Globus pallidus (tissue), 1 donor: ENCODE data around the gene TMEM244.
"Not testable (repeated sequence)": the region's sequence is repeated elsewhere in the genome, so short reads cannot be mapped to it uniquely, and the experiment has no call there.

Experiments used
- DNase-seq: peaks from one replicate; pipeline ENCODE4 v3.0.0-alpha.2; 2015; ENCODE audit warnings: low spot score

The TMEM244 gene

DNA sequence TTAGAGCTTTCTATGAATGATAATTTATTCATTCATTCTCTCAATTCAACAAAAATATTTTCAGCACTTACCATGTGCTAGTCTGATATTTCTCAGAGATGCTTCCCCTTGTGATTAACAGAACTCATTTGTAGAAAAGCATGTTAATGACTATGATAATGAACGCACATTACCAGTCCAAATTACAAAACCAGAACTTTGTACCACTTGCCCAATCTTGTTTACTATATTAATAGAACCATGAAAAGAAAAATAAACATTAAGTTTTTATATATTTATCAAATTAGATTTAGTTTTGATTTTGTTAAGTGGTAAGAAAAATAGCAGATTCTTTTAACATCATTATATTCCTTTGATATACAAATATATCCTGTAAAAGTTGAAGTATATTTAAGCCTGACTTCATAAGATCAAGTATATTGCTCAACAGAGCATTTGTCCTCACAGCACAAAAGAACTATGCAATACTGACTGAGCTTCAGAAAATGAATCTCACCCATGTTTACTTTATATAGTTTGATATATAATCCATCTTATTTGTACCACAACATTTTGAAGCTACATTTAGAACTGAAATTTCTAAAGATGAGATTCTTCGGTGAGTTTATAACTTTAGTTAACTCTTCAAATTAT is 48.9 kb downstream of the TMEM244 start:
- no peak for DNase-seq

DNA sequence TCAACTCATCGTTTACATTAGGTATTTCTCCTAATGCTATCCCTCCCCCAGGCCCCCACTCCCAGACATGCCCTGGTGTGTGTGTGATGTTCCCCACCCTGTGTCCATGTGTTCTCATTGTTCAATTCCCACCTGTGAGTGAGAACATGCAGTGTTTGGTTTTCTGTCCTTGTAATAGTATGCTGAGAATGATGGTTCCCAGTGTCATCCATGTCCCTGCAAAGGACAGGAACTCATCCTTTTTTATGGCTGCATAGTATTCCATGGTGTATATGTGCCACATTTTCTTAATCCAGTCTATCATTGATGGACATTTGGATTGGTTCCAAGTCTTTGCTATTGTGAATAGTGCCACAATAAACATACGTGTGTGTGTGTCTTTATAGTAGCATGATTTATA is 54.0 kb downstream of the TMEM244 start:
- not testable (repeated sequence) for DNase-seq

DNA sequence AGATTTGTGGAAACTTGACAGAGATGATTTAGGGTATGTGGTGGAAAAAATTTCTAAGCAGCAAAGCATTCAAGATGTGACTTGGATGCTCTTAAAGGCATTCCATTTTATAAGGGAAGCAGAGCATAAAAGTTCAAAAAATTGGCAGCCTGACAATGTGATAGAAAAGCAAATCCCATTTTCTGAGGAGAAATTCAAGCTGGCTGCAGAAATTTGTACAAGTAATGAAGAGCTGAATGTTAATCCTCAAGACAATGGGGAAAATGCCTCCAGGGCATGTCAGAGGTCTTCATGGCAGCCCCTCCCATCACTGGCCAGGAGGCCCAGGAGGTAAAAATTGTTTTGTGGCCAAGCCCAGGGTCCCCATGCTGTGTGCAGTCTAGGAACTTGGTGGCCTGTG is 58.2 kb downstream of the TMEM244 start:
- DNase-seq = not testable (repeated sequence)

DNA sequence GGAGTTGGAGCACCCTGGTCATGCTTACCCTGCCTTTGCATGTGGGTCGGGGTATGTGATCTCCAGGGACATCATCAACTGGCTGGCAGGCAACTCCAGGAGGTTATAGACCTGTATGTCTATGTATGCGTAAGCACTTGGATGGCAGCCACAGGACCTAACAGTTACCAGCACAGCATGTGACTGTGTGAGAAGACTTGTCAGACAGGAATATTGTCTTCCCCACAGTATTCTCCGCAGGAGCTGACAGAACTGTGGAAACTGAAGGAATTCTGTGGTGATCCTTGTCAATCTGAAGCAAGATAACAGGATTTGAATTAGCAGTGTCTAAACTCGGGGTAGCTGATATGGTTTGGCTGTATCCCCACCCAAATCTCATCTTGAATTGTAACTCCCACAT is 59.2 kb downstream of the TMEM244 start:
- no peak for DNase-seq

DNA sequence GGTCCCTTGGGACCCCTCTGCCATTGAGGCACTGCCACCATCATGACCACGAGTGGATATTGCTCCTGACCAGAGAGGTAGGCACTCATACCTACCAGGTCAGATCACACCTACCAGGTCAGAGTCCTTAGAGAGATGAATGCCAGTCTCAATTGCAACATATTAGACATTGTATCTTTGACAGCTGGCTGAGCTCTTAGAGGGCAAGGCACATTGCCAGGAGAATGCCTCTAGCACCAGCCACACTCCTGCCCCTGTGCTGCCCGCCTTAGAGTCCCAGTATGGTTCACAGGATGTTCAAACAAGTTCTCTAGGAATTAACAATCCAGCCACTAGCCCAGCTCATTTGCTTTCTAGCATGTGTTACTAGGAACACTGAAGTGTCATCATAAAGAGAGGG is 65.9 kb downstream of the TMEM244 start:
- no peak for DNase-seq

DNA sequence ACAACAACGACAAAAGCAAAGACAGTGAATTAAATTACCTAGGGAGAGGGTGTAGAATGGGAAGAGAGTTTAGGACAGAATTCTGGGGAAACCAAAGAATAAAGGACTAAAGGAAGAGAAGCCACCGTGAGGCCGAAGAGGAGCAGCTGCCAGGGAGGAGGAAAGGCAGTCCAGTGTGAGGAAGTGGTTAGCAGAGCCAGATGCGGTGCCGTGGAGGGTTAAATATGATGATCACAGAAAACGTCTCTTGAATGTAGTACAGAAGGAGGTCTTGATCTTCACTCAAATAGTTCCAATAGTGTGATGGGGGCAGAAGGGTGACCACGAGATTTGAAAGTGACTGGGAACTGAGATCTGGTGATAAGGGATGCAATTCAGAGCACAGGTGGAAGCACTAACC is 67.7 kb downstream of the TMEM244 start:
- DNase-seq = no peak

- DNase-seq = no peak
Observed at GRCh38 chr6:129792049-129792448, 69.1 kb downstream of the TMEM244 start.

DNA sequence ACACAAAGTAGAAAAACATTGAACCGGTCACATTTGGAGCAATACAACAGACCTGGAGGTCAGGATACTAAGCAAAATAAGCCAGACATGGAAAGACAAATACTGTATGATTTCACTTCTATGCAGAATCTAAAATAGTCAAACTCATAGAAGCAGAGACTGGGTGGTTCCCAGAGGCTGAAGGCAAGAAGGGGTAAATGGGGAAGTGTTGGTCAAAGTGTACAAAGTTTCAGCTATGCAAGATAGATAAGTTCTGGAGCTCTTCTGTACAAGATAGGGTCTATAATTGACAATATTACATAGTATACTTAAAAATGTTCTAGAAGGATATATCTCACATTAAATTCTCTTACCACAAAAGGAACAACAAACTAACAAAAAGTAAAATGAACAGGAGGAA is 70.3 kb downstream of the TMEM244 start:
- DNase-seq = no peak

DNA sequence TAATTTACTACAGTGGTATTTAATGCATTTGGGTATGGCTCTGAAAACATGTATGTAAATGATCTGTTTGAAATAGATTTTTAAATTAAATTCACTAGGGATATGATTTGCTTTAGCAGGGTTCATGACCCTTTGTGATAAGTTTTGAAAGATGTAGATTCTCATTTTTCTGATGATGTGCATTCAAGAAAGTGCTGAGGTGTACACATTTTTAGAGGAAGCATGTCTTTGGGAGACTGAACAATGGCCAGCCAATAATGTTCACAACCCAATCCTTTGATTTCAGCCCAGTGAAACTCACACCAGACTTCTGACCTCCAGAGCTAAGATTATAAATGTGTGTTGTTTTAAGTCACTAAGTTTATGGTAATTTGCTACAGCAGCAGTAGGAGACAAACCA is 71.1 kb downstream of the TMEM244 start:
- DNase-seq = no peak

- no peak for DNase-seq
Observed at GRCh38 chr6:129787816-129788215, 73.3 kb downstream of the TMEM244 start.

DNA sequence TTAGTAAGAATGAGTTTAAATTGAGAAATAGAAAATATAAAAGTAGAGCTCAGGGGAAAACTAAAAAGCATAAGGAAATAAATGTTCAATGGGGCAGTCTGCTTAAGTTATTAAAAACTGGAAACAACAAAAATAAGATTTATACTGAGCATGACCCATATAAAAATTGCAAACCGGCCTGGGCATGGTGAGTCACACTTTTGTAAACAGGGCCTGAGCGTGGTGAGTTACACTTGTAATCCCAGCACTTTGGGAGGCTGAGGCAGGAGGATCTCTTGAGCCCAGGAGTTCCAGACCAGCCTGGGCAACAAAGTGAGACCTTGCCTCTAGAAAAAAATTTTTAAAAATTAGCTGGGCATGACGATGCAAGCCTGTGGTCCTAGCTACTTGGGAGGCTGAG is 74.6 kb downstream of the TMEM244 start:
- DNase-seq = no peak

DNA sequence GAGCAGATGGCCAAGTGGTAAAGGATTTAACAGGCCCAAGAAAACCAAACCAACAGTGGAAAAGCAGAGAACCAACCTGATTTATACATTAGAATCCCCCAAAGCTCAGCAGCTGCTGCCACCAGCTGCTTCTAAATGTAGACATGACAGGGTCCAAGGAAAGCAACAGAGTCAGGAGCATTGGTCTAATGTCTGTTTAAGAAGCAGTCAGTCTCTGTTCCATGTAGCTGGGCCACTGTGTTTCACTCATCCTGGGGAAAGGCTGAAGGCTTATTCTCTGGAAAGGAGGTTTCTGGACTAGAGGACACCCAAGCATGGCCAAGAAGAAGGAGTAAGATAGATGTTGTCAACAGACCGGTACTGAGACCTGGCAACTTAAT is 75.4 kb downstream of the TMEM244 start:
- no peak for DNase-seq

DNA sequence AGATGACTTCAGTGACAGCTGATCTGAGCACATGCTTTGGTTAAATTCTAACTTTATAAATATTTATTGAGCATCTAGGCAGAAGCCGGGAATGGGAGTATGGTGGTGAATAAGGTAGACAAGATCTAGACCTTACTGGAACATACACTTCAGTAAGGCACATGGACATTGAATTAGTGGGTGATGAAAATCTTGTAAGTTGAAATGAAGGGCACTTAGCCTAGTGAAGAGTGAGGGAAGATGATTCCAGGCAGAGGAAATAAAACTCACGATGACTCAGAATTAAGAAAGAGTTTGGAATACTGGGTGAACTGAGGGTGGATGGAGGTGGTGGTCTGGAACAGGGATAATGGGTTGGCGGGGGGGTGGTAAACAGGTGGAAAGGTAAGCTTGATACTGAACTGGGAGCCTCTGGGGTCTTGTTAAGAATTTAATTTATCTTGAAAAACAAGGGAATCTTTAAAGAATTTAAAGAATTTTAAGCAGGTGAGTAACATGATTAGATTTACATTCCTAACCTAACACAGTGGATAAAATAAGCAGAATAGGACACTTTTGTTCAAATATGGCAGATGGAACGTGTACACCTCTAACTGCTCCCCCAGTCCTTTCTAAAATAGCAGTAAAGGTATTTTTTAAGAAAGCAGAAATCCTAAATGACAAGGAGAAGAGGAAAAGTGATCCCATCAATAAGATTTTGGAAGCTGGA is 75.9 kb downstream of the TMEM244 start:
- DNase-seq = no peak
